Body of pancreas (tissue), 4 donors: ENCODE results near the gene GRB2.

ENCODE experiments used
- CTCF ChIP-seq, 7 experiments: fragments of 450-650 bp in 4 of 7; fragments of 200-600 bp in 3 of 7; sonication (generic) in 3 of 7; IDR thresholded peaks; one replicate each; pipeline ENCODE4 v1.5.1; 2016 to 2019; ENCODE audit warnings: antibody characterized with exemption in 7 of 7
- POLR2A ChIP-seq, 3 donors: fragments of 450-650 bp; IDR thresholded peaks; one replicate each; pipeline ENCODE4 v1.6.1; 2016; ENCODE audit warnings: antibody characterized with exemption in 3 of 3, mild to moderate bottlenecking in 2 of 3

GRCh38 chr17:75384751-75385150 is 20.7 kb downstream of the GRB2 start:
- TF ChIP-seq POLR2A (IDR thresholded peaks at IDR 0.05) (no peak), CTCF (IDR thresholded peaks at IDR 0.05) (no peak)
